GM12878 (cell line): ENCODE data around the gene MICB. TPM values are rescaled to one million over a fixed set of nuclear protein-coding genes. Genes with fewer than 3 reads are reported as not detected.

Experiments used
- CREM ChIP-seq: IDR thresholded peaks from 2 replicates; pipeline ENCODE4 v1.6.1; 2014; ENCODE audit warnings: antibody characterized with exemption, low read depth
- MTA2 ChIP-seq: fragments of 450-650 bp; IDR thresholded peaks from 2 replicates; pipeline ENCODE4 v1.6.1; 2016; ENCODE audit warnings: low read depth, mild to moderate bottlenecking, moderate library complexity
- MYC ChIP-seq: IDR thresholded peaks from 2 replicates; pipeline ENCODE4 v1.6.1; 2011; ENCODE audit warnings: mild to moderate bottlenecking, low read length, moderate library complexity, inconsistent platforms; ENCODE audit not compliant: insufficient read depth, insufficient replicate concordance, insufficient read length, severe bottlenecking
- NR2C1 ChIP-seq: fragments of 450-650 bp; IDR thresholded peaks from 2 replicates; pipeline ENCODE4 v1.6.1; 2017; ENCODE audit warnings: antibody characterized with exemption, mild to moderate bottlenecking, moderate library complexity
- NR2C2 ChIP-seq: IDR thresholded peaks from 2 replicates; pipeline ENCODE4 v1.6.1; 2011; ENCODE audit warnings: borderline replicate concordance, low read depth; ENCODE audit not compliant: control insufficient read depth, insufficient read length
- TCF7 ChIP-seq: IDR thresholded peaks from 2 replicates; pipeline ENCODE4 v1.6.1; 2014; ENCODE audit warnings: antibody characterized with exemption, borderline replicate concordance
- polyA plus RNA-seq, 11 experiments: library from polyadenylated mRNA; depleted of rRNA in 4 of 11; unstranded in 6 of 11; stranded (reverse) in 5 of 11; fragments of >200 nt; fragmentation: Nextera tagmentation in 4 of 11; fragmentation: Illumina TruSeq in 1 of 11; extraction: Ambion mirVana in 4 of 11; extraction: Trizol in 1 of 11; gene quantifications; 1 replicate in 1 of 11; 2 replicates in 10 of 11; pipeline versions ENCODE4 v1.2.1 to v1.2.3, GENCODE V29; 2011 to 2016; ENCODE audit warnings: inconsistent platforms in 2 of 11, missing spikeins in 2 of 11, low read depth in 1 of 11
- total RNA-seq, 4 experiments: library from RNA; depleted of rRNA in 3 of 4; stranded (reverse); fragments of >200 nt in 3 of 4; fragmentation: Illumina TruSeq in 1 of 4; extraction: Trizol in 1 of 4; gene quantifications; 2 replicates each; pipeline versions ENCODE4 v1.2.1 to v1.2.3, GENCODE V29; 2013 to 2021
- TF ChIP-seq, protein P1 (sequence below): IDR thresholded peaks from 2 replicates; pipeline ENCODE4 v1.6.1; 2011; ENCODE audit warnings: low read depth, mild to moderate bottlenecking, low read length, moderate library complexity, borderline replicate concordance; ENCODE audit errors: extremely low read depth
- TF ChIP-seq, protein P2 (sequence below): IDR thresholded peaks from 2 replicates; pipeline ENCODE4 v1.6.1; 2011; ENCODE audit warnings: borderline replicate concordance, low read depth, mild to moderate bottlenecking, moderate library complexity, low read length; ENCODE audit not compliant: insufficient read depth, poor library complexity, severe bottlenecking
- TF ChIP-seq, protein P3 (sequence below): fragments of 450-650 bp; IDR thresholded peaks from 2 replicates; pipeline ENCODE4 v1.6.1; 2018; ENCODE audit warnings: mild to moderate bottlenecking, low read depth, moderate library complexity; ENCODE audit not compliant: partially characterized antibody

The MICB gene
- total and polyA plus RNA-seq, 10 of the 15 experiments (the other 5 are each of a cell fraction or from before 2014, with no cell fraction given), result 9.0 to 37.1 (median 17.8) TPM

DNA sequence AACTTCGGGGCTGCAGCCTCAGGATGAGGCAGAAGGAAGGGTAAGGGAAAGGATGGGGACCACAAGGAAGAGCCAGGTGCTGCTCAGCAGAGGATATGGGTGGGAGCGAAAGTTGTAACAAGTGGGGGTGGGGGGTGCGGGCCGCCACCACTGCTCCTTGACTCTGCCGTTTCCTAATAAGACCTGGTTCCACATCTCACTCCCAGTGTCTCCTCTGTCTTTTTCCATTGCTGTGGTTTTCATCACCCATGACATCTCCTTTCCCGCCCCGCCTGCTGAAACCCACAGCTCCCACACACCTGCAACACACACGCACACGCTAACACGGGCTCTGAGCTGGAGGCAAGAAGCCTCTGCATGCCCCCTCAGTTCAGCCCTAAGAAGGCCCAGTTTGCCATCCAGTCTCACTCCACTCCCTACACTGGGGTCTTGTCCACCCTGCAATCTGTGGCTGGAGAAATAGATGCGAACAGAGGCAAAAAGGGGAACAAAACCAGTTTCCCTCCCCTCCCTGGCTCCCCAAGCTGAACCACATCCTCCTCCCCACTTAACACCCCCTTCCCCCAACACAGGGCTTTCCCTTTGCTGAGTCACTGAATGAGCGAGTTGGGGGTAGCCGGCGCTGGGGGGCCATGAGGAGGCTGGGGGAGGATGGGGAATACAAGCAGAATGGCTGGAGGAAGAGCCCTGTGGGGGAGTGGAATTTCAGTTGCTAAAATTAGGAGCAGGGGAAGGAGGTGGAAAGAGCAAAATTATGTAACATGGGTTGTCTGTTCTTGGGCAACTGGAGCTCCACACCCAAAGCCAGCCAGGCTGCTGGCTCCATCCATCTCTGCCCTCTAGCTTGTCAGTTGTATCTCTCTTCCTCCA lies 60.9 kb downstream of the MICB start (continued):
- TF ChIP-seq, protein P1, sequence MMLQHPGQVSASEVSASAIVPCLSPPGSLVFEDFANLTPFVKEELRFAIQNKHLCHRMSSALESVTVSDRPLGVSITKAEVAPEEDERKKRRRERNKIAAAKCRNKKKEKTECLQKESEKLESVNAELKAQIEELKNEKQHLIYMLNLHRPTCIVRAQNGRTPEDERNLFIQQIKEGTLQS, result no peak
- peak; percentile 92 for TF ChIP-seq MTA2
- TF ChIP-seq CREM, result peak; percentile 92; the same call in 1 of the 2 replicates
- TF ChIP-seq MYC, result no peak
- peak; percentile 50; the same call in 1 of the 2 replicates for TF ChIP-seq TCF7
- no peak for TF ChIP-seq NR2C2
- TF ChIP-seq NR2C1, result no peak
- TF ChIP-seq, protein P2, sequence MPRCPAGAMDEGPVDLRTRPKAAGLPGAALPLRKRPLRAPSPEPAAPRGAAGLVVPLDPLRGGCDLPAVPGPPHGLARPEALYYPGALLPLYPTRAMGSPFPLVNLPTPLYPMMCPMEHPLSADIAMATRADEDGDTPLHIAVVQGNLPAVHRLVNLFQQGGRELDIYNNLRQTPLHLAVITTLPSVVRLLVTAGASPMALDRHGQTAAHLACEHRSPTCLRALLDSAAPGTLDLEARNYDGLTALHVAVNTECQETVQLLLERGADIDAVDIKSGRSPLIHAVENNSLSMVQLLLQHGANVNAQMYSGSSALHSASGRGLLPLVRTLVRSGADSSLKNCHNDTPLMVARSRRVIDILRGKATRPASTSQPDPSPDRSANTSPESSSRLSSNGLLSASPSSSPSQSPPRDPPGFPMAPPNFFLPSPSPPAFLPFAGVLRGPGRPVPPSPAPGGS, result peak; percentile 78
- TF ChIP-seq, protein P3, sequence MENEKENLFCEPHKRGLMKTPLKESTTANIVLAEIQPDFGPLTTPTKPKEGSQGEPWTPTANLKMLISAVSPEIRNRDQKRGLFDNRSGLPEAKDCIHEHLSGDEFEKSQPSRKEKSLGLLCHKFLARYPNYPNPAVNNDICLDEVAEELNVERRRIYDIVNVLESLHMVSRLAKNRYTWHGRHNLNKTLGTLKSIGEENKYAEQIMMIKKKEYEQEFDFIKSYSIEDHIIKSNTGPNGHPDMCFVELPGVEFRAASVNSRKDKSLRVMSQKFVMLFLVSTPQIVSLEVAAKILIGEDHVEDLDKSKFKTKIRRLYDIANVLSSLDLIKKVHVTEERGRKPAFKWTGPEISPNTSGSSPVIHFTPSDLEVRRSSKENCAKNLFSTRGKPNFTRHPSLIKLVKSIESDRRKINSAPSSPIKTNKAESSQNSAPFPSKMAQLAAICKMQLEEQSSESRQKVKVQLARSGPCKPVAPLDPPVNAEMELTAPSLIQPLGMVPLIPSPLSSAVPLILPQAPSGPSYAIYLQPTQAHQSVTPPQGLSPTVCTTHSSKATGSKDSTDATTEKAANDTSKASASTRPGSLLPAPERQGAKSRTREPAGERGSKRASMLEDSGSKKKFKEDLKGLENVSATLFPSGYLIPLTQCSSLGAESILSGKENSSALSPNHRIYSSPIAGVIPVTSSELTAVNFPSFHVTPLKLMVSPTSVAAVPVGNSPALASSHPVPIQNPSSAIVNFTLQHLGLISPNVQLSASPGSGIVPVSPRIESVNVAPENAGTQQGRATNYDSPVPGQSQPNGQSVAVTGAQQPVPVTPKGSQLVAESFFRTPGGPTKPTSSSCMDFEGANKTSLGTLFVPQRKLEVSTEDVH, result peak; percentile 60
